Peyer's patch (tissue), 4 donors: ENCODE measurements around the gene TLL1.

ENCODE experiments used
- CTCF ChIP-seq, 6 experiments: fragments of 450-650 bp in 4 of 6; fragments of 200-600 bp in 2 of 6; sonication (generic) in 1 of 6; IDR thresholded peaks; one replicate each; pipeline ENCODE4 v1.5.1; 2017 to 2019; ENCODE audit warnings: antibody characterized with exemption in 6 of 6, mild to moderate bottlenecking in 3 of 6, moderate library complexity in 1 of 6
- POLR2A ChIP-seq, 2 donors: fragments of 450-650 bp; IDR thresholded peaks; one replicate each; pipeline ENCODE4 v1.5.1; 2017; ENCODE audit warnings: antibody characterized with exemption in 2 of 2, mild to moderate bottlenecking in 2 of 2, moderate library complexity in 2 of 2

GRCh38 chr4:165827018-165827417, 46.0 kb upstream of the TLL1 start:
- no peak for TF ChIP-seq CTCF (IDR thresholded peaks at IDR 0.05)
- TF ChIP-seq POLR2A (IDR thresholded peaks at IDR 0.05): no peak
